ENCODE data around the gene DAAM2.

GRCh38 chr6:39933669-39934130 is 141.5 kb downstream of the DAAM2 start:
- TF ChIP-seq CTCF (IDR thresholded peaks at IDR 0.05) (no peak), POLR2AphosphoS5 (IDR thresholded peaks at IDR 0.05; ENCODE audit: insufficient read depth in 1 of 2, low read depth in 1 of 2) (no peak)

All from vagina (tissue), 2 donors.